HuH-7.5 (cell line): ENCODE data around the gene DYSF.

ENCODE experiments used
- DNase-seq: peaks from one replicate; pipeline ENCODE4 v3.0.0; 2011; ENCODE audit warnings: low spot score

Gene DYSF

GRCh38 chr2:71530641-71531332 is 77.4 kb downstream of the DYSF start:
- peak; percentile 82 for DNase-seq

GRCh38 chr2:71531522-71532047 is 78.2 kb downstream of the DYSF start:
- peak; percentile 52 for DNase-seq

GRCh38 chr2:71532327-71532726 is 79.0 kb downstream of the DYSF start:
- DNase-seq: no peak

- DNase-seq: no peak
Measured at GRCh38 chr2:71534201-71534600, 80.8 kb downstream of the DYSF start.

GRCh38 chr2:71534826-71535225 is 81.5 kb downstream of the DYSF start:
- no peak for DNase-seq

GRCh38 chr2:71535526-71535925 is 82.2 kb downstream of the DYSF start:
- no peak for DNase-seq

DNA sequence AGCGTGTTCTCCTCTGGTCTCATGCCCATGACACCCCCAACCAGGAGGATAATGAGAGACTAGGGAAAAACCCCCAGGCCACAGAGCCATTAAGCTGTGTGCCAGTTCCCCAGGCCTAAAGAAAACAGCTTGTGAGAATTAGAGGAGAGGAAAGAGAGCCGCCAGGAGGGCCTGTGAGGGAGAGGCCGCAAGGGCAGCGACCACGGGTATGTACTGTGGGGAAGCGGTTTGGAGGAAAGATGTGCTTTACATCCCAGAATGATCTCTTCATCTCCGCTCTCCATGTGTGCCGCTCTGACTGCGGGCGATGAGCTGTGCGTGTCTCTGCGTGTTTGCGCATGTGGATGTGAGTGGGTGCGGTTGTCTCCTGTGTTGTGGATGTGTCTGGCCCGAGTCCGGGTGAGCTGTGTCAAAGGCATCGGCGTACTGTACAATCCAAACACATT is 82.9 kb downstream of the DYSF start:
- no peak for DNase-seq

DNA sequence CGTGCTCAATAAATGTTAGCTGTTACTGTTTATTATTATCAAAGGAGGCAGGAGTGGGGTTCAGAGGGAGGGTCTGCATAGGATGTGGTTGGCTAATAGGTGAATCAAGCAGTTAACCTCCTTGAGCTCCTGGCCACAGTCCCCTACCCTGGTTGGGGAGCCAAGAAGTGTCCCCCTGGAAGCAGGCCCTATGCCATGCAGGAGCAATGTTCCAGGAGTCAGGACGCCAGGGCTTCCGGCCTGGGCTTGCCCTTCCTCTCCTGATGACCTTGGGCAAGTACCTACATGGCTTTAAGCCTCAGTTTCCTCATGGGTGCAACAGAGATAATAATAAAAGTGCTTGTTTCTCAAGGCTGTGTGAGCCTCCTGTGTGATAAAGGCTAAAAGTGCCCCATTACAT is 84.9 kb downstream of the DYSF start:
- no peak for DNase-seq

GRCh38 chr2:71538656-71539265 is 85.4 kb downstream of the DYSF start:
- no peak for DNase-seq

DNA sequence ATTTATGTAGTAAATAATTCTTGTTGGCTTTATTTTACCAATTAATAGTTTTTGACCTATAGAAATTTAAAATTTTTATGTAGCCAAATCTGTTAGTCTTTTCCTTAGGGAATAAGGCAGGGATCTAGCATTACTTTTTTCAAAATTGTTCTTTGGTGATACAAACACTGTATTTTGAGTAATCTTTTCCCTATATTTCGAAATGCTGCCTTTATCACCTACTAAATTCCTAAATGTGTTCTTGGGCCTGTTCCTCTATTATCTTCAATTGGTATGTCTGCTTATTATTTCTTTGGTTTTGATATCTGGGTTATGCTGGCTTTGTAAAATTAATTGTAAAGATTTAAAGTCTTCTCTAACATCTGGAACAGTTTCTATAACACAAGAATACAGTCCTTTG is 87.5 kb downstream of the DYSF start:
- no peak for DNase-seq

DNA sequence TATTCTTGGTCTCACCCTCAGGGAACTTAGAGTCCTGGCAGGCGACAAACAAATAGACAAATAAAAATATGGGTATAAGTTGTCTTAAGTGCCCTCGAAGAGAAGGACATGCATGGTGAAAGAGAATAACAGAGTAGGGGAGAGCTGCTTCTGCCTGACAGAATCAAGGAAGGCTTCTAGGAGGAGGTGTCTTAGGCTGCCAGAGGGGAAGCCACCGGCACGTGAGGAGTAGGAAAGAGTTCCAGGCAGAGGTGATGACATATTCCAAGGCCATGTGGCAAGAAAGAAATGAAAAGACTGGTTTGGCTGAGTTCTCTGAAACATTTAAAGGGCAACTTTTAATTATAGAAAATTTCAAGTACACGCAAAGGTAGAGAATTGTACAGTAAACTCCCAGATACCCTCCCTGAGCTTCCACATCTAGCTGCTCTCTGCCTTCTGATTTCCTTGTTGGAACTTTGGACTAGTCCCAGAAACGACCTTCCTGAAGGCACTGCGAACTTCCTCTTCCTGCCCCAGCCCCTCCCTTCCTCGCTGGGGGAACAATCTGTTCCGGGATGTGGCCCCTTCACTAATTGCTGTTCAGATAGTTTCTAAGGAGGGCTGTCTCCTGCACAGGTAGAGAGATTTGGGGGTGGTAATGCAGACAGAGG is 91.7 kb downstream of the DYSF start:
- DNase-seq: no peak

- DNase-seq: peak; percentile 87
Measured at GRCh38 chr2:71545572-71546274, 92.4 kb downstream of the DYSF start.

DNA sequence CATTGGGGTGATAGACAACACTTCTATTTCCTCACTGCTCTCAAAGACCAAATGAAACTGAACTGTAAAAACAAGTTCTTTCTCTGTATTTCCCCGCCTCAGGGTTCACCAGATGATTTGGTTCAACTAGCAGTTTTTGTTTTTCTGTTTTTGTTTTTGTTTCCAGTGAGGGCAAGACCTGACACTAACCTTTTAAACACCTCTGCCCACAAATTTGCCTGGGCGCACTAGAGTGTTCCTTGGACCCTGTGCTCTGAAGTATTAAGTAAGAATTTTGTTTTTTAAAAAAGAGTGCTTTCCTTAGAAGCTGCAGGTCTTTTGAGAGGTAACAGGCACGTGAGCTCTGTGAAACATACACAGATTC is 92.9 kb downstream of the DYSF start:
- no peak for DNase-seq

GRCh38 chr2:71546777-71547281 is 93.5 kb downstream of the DYSF start:
- no peak for DNase-seq

DNA sequence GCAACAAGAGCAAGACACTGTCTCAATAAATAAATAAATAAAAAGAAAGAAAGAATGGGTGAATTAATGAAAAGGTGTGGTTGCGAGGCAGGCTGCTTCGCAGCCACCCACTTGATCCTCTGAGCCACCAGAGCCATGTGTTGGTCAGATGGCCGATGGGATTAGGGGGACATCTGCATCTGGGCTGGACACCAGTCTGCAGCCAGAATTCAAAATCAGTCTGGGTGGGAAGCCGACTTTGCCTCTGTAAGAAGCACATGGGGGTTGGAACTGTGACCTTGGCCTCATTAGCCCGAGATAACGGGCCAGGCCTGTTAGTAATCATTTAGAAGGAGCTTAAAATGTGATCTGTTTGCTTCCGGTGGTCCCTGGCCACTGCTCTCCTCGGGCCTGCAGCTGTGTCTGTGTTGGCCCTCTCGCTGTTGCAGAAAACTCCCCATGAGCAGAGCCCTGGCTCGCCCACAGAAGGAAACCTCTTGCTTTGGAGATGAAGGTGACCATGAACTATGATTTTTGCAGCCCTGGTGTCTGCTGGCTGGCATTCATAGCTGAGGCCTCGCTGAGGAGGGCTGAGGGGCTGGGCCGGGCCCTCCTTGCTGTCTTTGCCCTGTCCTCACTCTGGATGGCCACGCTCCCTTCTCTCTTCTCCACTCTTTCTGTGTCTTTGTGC is 94.4 kb downstream of the DYSF start:
- no peak for DNase-seq

DNA sequence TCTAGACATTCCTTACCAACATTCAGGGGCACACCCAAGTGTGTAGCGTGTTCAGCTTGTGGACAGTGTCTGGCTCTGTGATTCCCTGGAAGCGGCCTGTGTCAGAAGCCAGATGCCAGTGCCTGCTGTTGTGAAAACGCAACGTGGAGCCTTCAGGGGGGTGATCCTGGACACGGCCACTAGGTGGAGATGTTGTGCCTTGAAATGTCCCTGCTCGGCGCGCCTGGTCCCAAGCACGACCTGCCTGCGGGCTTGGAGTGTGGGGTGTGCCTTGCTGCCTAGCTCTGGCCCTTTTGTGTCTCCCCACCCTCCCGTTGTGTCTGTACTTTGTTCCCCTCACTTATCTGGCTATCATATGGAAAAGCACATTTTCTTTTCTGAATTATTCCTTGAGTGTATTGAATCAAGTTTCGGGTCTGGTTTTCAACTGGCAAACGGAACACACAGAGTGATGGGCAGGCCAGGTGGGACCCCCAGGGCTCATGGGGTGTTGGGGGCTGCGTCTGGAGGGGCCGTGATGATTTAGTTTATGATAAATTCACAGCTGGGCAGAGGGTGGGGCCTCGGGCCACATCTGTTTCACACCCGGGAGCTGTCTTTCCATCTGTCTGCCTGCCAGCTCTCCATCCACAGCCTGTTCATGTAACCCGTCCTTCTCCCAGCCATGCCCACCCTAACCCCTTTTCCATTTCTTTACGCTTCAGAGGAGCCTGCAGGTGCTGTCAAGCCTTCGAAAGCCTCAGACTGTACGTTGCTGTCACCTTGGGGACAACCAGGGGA is 95.5 kb downstream of the DYSF start:
- peak; percentile 97 for DNase-seq

DNA sequence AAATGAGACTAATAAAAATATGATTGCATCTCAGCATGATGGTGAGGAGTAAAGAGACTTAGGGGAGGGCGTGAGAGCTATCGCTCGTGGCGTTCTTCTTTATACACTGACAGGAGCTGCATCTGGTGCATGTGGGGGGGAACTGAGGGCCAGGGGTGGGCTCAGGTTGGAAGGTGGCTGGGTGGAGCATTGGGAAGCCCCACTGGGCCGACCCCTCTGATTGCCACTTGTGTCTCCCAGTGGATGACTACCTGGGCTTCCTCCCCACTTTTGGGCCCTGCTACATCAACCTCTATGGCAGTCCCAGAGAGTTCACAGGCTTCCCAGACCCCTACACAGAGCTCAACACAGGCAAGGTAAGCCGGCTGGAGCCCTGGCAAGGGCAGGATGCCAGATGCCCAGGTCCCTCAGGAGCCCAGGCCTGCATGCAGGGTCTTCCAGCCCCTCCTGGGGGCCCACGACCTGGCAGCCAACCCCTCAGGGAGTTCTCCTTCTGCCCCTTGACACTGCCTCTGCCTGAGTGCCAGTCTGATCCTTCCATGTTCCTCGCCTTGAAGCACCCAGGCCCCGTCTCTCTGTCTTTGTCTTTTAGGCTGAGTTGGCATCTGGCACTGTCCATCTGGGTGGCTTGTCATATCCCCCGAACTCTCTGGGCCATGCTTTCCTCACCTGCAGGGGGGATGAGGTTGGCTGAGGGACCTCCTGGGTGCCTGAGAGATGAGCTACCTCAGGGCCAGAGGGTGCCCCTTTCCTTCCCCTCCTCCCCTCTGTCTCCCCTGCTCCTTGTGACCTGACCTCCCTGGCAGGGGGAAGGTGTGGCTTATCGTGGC is 97.7 kb downstream of the DYSF start:
- DNase-seq: no peak

- no peak for DNase-seq
Measured at GRCh38 chr2:71551631-71551915, 98.2 kb downstream of the DYSF start.

- DNase-seq: no peak
Measured at GRCh38 chr2:71552356-71552755, 99.0 kb downstream of the DYSF start.

DNA sequence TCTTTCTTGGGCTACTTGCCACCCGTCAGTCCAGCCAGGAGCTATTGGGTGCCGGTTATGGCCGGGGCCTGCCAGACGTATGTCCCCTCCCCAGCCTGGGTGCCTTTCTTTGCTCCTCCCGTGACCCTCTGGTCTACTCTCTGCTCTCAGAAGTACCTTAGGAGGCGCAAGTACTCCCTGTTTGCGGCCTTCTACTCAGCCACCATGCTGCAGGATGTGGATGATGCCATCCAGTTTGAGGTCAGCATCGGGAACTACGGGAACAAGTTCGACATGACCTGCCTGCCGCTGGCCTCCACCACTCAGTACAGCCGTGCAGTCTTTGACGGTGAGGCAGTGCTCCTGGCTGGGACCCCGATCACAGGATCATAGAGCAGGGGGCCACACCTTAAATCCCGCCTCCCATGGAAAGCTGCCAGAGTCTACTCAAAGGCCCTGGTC is 99.5 kb downstream of the DYSF start:
- no peak for DNase-seq
